EL (cell line): Measurements from ENCODE around the gene SIAH3.

Source experiments
- DNase-seq: peaks from one replicate; pipeline ENCODE4 v3.0.0-alpha.2; 2016

SIAH3 gene

DNA sequence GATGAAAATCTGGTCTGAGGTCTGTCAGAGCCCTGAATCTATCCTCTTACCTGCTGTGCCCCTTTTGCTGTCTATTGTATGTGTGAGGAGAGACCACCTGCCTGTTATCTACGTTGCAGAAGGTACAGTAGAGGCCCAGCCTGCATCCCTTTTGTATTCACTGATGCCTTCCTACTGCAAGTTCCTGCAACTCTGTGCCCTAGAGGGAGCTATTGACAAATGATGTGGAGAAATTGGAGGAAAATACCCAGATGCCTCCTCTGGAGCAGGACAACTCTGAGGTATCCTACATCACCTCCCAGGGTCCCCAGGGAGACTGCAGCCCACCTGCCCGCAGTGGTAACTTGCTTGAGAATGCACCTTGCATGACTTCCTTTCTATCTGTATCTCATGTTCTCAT lies 33.7 kb downstream of the SIAH3 start:
- DNase-seq = no peak

- DNase-seq = no peak
Observed at GRCh38 chr13:45816427-45816826, 35.1 kb downstream of the SIAH3 start.

- DNase-seq = no peak
Observed at GRCh38 chr13:45812695-45813372, 38.7 kb downstream of the SIAH3 start.

GRCh38 chr13:45811891-45812694 lies 39.5 kb downstream of the SIAH3 start:
- DNase-seq = peak; percentile 4

DNA sequence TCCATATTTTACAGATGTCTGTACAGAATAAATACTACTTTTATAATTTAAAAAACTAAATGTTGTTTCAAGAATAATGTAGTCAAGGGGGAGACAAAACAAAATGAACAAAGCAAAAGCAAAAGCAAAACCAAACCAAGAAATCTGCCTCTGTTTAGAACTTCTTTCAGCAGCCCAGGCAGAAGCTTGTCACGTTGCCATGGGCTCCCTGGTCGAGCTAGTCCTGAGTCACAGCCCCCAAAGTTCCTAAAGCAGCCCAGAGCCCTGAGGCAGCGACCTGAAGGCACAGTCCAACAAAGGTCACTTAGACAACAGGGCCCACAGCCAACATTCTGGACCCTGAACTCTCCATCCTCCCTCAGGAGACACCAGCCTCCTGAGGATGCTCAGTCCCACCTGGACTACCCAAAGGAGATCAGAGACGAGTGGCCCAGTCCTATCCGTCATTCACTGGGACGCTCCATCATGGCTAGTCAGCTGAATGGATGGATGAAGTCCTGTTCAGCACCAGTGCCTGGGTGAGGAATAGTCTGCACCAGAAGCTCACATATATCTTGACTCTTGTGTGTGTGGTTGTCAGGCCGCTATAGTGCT lies 41.7 kb downstream of the SIAH3 start:
- peak; percentile 8 for DNase-seq

- no peak for DNase-seq
Observed at GRCh38 chr13:45808925-45809324, 42.6 kb downstream of the SIAH3 start.

- DNase-seq = peak; percentile 67
Observed at GRCh38 chr13:45807520-45808099, 43.9 kb downstream of the SIAH3 start.

DNA sequence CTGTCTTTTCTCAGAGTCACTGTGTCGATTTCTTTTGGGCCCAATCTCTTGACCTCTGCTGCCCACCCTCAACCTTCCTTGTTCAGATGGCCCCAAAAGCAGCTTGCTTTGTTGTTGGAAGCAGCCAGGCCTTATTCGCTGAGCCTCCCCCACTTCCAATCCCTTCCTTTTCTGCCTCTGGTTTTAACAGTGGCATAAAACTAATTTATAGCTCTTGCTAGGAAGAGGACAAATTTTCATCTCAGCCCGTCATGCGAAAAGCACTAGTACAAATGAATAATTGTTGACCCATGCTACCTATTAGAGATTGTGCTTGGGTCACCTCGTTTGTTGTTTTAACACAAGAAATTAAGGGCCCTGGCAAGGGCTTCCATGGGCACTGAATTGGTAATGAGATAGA lies 51.1 kb downstream of the SIAH3 start:
- DNase-seq = no peak

DNA sequence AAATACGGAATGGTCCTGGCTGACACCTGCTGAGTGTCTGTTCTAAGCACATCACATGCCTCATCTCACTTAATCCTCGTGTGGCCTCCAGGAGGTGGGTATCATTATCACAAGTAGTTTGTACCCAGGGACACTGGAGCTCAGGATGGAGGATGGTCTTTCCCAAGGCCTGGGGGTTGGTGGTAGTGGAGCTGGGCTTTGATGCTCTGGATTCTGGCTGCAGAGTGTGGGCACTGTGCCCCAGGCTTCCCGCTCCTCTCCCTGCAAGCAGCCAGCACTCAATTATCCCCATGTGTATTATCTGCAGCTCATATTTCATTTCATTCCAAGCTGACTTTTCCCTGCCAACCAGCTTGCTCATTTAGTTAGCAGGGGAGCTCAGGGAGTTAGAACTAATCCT lies 52.1 kb downstream of the SIAH3 start:
- no peak for DNase-seq

- DNase-seq = no peak
Observed at GRCh38 chr13:45798851-45799250, 52.7 kb downstream of the SIAH3 start.

DNA sequence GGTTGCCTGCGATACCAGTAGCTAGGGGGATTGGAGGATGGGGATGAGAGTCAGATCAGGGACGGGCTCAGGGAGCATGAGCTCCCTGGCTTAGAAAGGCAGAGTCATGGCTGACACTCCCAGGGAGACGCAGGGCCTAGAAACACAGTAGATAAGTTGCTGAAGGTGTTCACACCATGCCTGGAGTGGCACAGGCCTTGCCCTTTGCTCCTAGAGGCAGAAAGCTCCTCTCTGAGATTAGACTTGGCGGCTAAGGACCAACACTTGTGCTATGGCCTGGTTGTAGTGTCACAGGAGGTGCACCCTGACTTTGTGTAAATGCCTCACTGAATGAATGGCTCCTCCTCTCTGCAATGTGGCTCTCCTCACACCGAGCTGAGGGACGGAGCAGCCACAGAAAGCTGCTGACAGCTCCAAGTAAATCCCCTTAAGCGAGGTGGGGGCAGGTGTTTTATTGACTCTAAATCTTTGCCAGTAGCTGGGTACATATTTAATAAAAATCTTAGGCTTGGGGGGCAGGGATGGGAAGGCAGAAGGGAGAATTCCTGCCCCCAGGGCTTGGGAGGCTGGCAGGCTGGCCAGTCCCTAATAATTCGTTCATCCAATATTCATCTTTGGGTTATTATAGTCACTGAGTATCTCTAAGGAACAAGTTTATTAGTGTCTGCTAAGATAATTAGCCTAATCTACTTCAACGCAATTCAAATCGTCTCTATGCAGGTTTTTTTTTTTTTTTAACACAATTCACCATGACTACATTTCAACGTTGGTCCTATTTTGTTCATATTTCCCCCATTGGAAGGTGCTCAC lies 54.9 kb downstream of the SIAH3 start:
- no peak for DNase-seq

DNA sequence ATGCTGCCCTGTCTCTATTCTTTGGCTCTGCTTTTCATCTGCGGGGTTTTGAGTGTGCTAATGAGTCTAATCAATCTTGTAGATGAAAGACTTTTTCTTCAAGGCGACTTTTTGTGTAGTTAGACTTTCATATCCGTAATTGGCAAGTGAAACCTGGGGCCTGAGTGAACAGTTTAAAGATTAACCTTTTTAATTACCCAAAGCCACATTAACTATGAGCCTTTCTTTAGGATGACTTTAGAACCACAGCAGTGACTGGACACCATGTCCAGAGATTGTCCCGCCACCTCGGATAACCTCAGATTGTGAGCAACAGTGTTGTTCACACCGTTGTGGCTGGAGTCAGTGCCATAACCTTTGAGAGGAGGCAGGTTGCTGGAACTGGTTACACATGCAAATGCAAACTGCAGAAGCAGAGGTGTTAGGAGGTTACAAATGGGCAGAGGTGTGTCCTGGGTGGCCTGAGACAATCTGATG lies 58.7 kb downstream of the SIAH3 start:
- no peak for DNase-seq

GRCh38 chr13:45788011-45788410 lies 63.5 kb downstream of the SIAH3 start:
- DNase-seq = no peak

GRCh38 chr13:45787346-45787745 lies 64.2 kb downstream of the SIAH3 start:
- no peak for DNase-seq

DNA sequence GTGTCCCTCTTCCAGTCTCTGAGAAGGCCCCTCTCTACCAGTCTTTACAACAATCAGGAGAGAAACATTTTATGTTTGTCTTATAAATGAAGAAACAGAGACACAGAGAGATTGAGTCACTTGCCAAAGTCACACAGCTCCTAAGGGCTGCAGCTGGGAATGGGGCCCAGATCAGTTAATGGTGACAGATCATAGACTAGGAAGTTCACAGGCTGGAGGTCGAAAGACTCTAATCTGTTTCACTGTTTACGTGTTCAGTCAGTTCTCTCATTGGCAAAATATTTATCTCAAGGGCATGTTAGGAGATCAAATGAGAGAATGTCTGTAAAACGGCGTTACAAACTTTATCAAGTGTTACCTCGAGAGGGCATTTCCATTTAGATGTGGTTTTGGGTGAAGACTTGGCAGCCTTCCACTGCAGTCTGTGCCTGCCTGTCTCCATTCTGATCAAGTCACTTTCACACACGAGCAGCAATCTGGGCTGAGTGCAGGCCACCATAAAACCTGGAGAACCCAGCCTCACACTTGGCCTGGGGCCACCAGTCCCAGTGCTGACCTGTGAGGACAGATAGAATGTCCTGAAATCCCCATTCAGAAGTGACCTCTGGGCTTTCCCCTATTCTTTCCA lies 65.1 kb downstream of the SIAH3 start:
- no peak for DNase-seq

- DNase-seq = no peak
Observed at GRCh38 chr13:45784755-45785675, 66.5 kb downstream of the SIAH3 start.

- no peak for DNase-seq
Observed at GRCh38 chr13:45783346-45784043, 68.1 kb downstream of the SIAH3 start.

GRCh38 chr13:45782327-45783045 lies 69.1 kb downstream of the SIAH3 start:
- DNase-seq = no peak

DNA sequence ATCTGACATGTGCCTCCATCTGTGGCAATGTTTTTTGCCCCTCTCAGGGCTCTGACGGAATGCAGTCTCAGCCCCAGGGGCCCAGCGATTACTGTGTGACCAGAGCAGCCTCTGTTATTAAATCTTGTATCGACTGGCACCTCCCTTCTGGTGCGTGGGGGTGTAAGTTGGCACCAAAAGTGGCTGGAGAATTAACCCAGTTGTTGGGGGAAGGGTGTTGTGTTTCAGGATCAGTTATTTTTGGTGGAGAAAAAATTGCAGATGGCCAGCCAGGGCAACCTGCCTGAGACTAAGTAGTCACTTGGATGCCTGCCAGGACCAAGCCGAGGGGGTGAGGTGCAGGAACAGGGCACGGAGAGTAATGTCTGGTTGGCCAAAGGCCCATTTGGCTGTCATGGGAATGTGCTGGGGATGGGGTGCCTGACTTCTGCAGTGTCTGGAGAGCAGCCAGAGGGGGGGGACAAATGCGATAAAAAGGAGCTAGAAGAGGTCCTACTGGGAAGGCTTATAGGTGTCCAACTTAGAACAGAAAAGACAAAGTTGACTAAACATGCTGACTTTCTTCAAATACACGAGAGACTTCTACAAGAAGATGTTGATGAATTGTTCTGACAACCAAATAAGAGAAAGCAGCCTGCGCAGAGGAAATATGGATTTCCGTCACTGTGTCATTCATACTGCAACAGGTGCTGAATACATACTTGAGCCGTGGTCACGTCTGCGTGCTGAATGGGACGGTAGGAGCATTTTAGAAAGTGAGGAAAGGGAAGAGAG lies 69.8 kb downstream of the SIAH3 start:
- peak; percentile 6 for DNase-seq
